ENCODE measurements around the gene EFNA1.

GRCh38 chr1:155084722-155085503, 42.8 kb upstream of the EFNA1 start:
- TF ChIP-seq CTCF (IDR thresholded peaks at IDR 0.05): peak; percentile 94 to 98
- no peak for TF ChIP-seq EP300 (IDR thresholded peaks at IDR 0.05)
- peak in 2 of 3 donors; percentile 16 to 33 for TF ChIP-seq POLR2AphosphoS5 (IDR thresholded peaks at IDR 0.05)
